K562 (cell line): ENCODE measurements around the gene TLE4. TPM values are rescaled to one million over a fixed set of nuclear protein-coding genes. Genes with fewer than 3 reads are reported as not detected.

Source experiments
- ATAC-seq: fragments of 200-7000 bp; cut with Tn5 transposase; 3 replicates; pipeline ENCODE4 v1.9.1; 2020; ENCODE audit warnings: moderate library complexity
- BruUV-seq: library from RNA; stranded (reverse); fragments of 400-500 nt; replicated peaks from 2 replicates; lab custom pipeline; 2021; lab: Mats Ljungman, UMichigan
- CTCF ChIA-PET: fragments of 300-600 bp; formaldehyde crosslinking; extraction: SDS; loops from one replicate; lab custom pipeline; 2021; ENCODE audit warnings: low intra/inter-chr PET ratio; lab: Yijun Ruan, JAX
- POLR2A ChIA-PET: fragments of 300-600, 350-650 bp; sonication (Branson Sonifier 250); formaldehyde crosslinking; extraction: SDS; loops from one replicate; lab custom pipeline; 2021; ENCODE audit warnings: antibody characterized with exemption, inconsistent platforms; lab: Yijun Ruan, JAX
- DNase-seq, 4 experiments: peaks; one replicate each; pipeline versions ENCODE4 v3.0.0 to v3.0.0-alpha.2; 2011 to 2018; ENCODE audit warnings: low spot score in 3 of 4, mixed read lengths in 3 of 4; ENCODE audit errors: extremely low read depth in 1 of 4
- FAIRE-seq: peaks from 2 replicates; lab custom pipeline; 2011; peaks lifted over from hg19 to GRCh38; lab: Jason Lieb, UNC
- H2AFZ ChIP-seq: 2 replicates; pipeline ENCODE4 v1.6.0; 2011; ENCODE audit warnings: low read depth, low read length, control low read depth, inconsistent platforms
- H3K27ac ChIP-seq: fragments of 200-600 bp; 3 replicates; pipeline ENCODE4 v1.8.0; 2011; ENCODE audit warnings: low read depth, mild to moderate bottlenecking, control low read depth, inconsistent platforms, low read length, moderate library complexity, mixed read lengths; ENCODE audit errors: extremely low read depth
- H3K27me3 ChIP-seq, 2 experiments: fragments of 300-600 bp in 1 of 2; 2 replicates in 1 of 2; 3 replicates in 1 of 2; pipeline versions ENCODE4 v1.6.0 to v1.8.0; 2011; ENCODE audit warnings: inconsistent platforms in 2 of 2, low read length in 2 of 2, mild to moderate bottlenecking in 1 of 2, mixed read lengths in 1 of 2, moderate library complexity in 1 of 2; ENCODE audit not compliant: control insufficient read depth in 2 of 2, insufficient read depth in 2 of 2
- H3K36me3 ChIP-seq: fragments of 300-600 bp; 3 replicates; pipeline ENCODE4 v1.8.0; 2011; ENCODE audit warnings: mild to moderate bottlenecking, low read length, inconsistent platforms; ENCODE audit not compliant: control insufficient read depth, insufficient read depth
- H3K4me1 ChIP-seq, 2 experiments: fragments of 200-600 bp in 1 of 2; replicated peaks in 1 of 2; 2 replicates in 1 of 2; 3 replicates in 1 of 2; pipeline versions ENCODE4 v1.5.1 to v1.8.0; 2011; ENCODE audit warnings: inconsistent platforms in 2 of 2, low read length in 2 of 2, mild to moderate bottlenecking in 1 of 2, mixed read lengths in 1 of 2, moderate library complexity in 1 of 2; ENCODE audit not compliant: control insufficient read depth in 2 of 2, insufficient read depth in 2 of 2
- H3K4me2 ChIP-seq: 2 replicates; pipeline ENCODE4 v1.6.1; 2011; ENCODE audit warnings: low read length, control low read depth, inconsistent platforms, mixed read lengths; ENCODE audit not compliant: insufficient read depth
- H3K4me3 ChIP-seq: fragments of 200-600 bp; sonication (generic), shearing (Covaris generic); 2 replicates; pipeline ENCODE4 v1.5.1; 2016; ENCODE audit warnings: control low read depth, inconsistent platforms
- H3K79me2 ChIP-seq: fragments of 200-600 bp; 3 replicates; pipeline ENCODE4 v1.8.0; 2011; ENCODE audit warnings: low read length, inconsistent platforms; ENCODE audit not compliant: control insufficient read depth, insufficient read depth
- H3K9ac ChIP-seq, 2 experiments: 2 replicates each; pipeline versions ENCODE4 v1.6.0 to v1.6.1; 2011; ENCODE audit warnings: low read depth in 2 of 2, low read length in 2 of 2, control low read depth in 1 of 2, inconsistent platforms in 1 of 2, mild to moderate bottlenecking in 1 of 2, mixed read lengths in 1 of 2; ENCODE audit not compliant: insufficient read depth in 1 of 2
- H3K9me1 ChIP-seq: one replicate; pipeline ENCODE4 v1.6.0; 2011; ENCODE audit warnings: inconsistent platforms, mild to moderate bottlenecking, low read length, moderate library complexity; ENCODE audit not compliant: control insufficient read depth, insufficient read depth
- H3K9me3 ChIP-seq: replicated peaks from 2 replicates; pipeline ENCODE4 v1.5.1; 2011; ENCODE audit warnings: low read depth, low read length, inconsistent platforms; ENCODE audit not compliant: control insufficient read depth, insufficient read depth
- H4K20me1 ChIP-seq: replicated peaks from 2 replicates; pipeline ENCODE4 v1.6.1; 2011; ENCODE audit warnings: low read length, inconsistent platforms, mixed read lengths; ENCODE audit not compliant: control insufficient read depth, insufficient read depth
- ARHGAP35 ChIP-seq: fragments of 450-650 bp; IDR thresholded peaks from 2 replicates; pipeline ENCODE4 v1.6.1; 2018; ENCODE audit not compliant: partially characterized antibody
- CREBBP ChIP-seq: IDR thresholded peaks from one replicate; pipeline ENCODE4 v1.6.1; 2012; ENCODE audit warnings: low read depth, mild to moderate bottlenecking, control low read depth, inconsistent platforms, low read length
- KDM2B ChIP-seq: fragments of 250-450 bp; sonication (Bioruptor Pico); IDR thresholded peaks from 2 replicates; pipeline ENCODE4 v1.8.0; 2021; ENCODE audit warnings: mild to moderate bottlenecking, moderate library complexity
- MXI1 ChIP-seq: IDR thresholded peaks from 2 replicates; pipeline ENCODE4 v1.6.1; 2011; ENCODE audit warnings: low read depth, mild to moderate bottlenecking, improper control_type of control experiment, low read length
- NFRKB ChIP-seq: fragments of 450-650 bp; IDR thresholded peaks from 2 replicates; pipeline ENCODE4 v1.6.1; 2016; ENCODE audit warnings: low read depth
- TRIM24 ChIP-seq, 2 experiments: fragments of 450-650 bp; IDR thresholded peaks; 2 replicates each; pipeline ENCODE4 v1.6.1; 2016
- TRIM28 ChIP-seq: fragments of 450-650 bp; IDR thresholded peaks from 2 replicates; pipeline ENCODE4 v1.6.1; 2017
- ZKSCAN8 ChIP-seq: fragments of 200-800 bp; sonication (Bioruptor generic); IDR thresholded peaks from 2 replicates; pipeline ENCODE4 v1.6.1; 2016; ENCODE audit warnings: missing genetic modification characterization, missing compliant biosample characterization
- ZNF354B ChIP-seq: fragments of 250-450 bp; sonication (Bioruptor Pico); IDR thresholded peaks from 2 replicates; pipeline ENCODE4 v1.4.0; 2020
- ZNF699 ChIP-seq: fragments of 250-450 bp; sonication (Bioruptor Pico); IDR thresholded peaks from 2 replicates; pipeline ENCODE4 v1.8.0; 2021; ENCODE audit warnings: mild to moderate bottlenecking, moderate library complexity; ENCODE audit not compliant: insufficient replicate concordance
- WGBS: fragments of 100-300 bp; shearing (Covaris generic); methylation state at CpG from one replicate; pipeline ENCODE4 v1.1.6; 2016; ENCODE audit warnings: low coverage, mixed read lengths; ENCODE audit not compliant: insufficient coverage; ENCODE audit errors: missing lambda C conversion rate; 5-methylcytosine and 5-hydroxymethylcytosine counted together
- in situ Hi-C: fragments of 300-500 bp; cut with MboI; formaldehyde crosslinking; loops from 4 replicates; pipeline ENCODE4 v1.15.0; 2018; ENCODE audit warnings: inconsistent platforms, mixed read lengths
- intact Hi-C: fragments of 100-400 bp; cut with micrococcal nuclease; formaldehyde crosslinking; loops from 2 replicates; pipeline ENCODE4 v1.14.2; 2022
- polyA plus RNA-seq, 8 experiments: library from polyadenylated mRNA; depleted of rRNA in 4 of 8; stranded (reverse) in 5 of 8; unstranded in 3 of 8; fragments of >200 nt; fragmentation: Nextera tagmentation in 2 of 8; fragmentation: Illumina TruSeq in 1 of 8; extraction: Ambion mirVana in 2 of 8; extraction: Trizol in 1 of 8; gene quantifications; 2 replicates each; pipeline versions ENCODE4 v1.2.1 to v1.2.3, GENCODE V29; 2011 to 2014; ENCODE audit warnings: inconsistent platforms in 1 of 8, missing spikeins in 1 of 8
- total RNA-seq, 7 experiments: library from RNA; depleted of rRNA in 6 of 7; stranded (reverse); fragments of >200 nt in 6 of 7; fragmentation: Illumina TruSeq in 2 of 7; extraction: Trizol in 2 of 7; gene quantifications; 2 replicates each; pipeline versions ENCODE4 v1.2.1 to v1.2.3, GENCODE V29; 2011 to 2021; ENCODE audit warnings: low replicate concordance in 1 of 7
- TF ChIP-seq, protein P1 (sequence below), 3 experiments: IDR thresholded peaks in 2 of 3; conservative IDR thresholded peaks in 1 of 3; 2 replicates each; pipeline ENCODE4 v1.5.1; 2011 to 2012; ENCODE audit warnings: low read length in 3 of 3, mild to moderate bottlenecking in 3 of 3, control low read depth in 2 of 3, improper control_type of control experiment in 1 of 3, inconsistent platforms in 1 of 3, low read depth in 1 of 3, mixed read lengths in 1 of 3, moderate library complexity in 1 of 3; ENCODE audit not compliant: insufficient read depth in 2 of 3
- TF ChIP-seq, protein P2 (sequence below): fragments of 450-650 bp; IDR thresholded peaks from 2 replicates; pipeline ENCODE4 v1.6.1; 2018; ENCODE audit not compliant: partially characterized antibody
- TF ChIP-seq, protein P3 (sequence below): fragments of 150-350 bp; IDR thresholded peaks from 2 replicates; pipeline ENCODE4 v1.6.1; 2014; ENCODE audit warnings: low read depth, mild to moderate bottlenecking, low read length, borderline replicate concordance

Gene TLE4
- total and polyA plus RNA-seq, 9 of the 15 experiments (the other 6 are each of a cell fraction or from before 2014, with no cell fraction given): 1.1 to 8.8 (median 5.7) TPM

DNA sequence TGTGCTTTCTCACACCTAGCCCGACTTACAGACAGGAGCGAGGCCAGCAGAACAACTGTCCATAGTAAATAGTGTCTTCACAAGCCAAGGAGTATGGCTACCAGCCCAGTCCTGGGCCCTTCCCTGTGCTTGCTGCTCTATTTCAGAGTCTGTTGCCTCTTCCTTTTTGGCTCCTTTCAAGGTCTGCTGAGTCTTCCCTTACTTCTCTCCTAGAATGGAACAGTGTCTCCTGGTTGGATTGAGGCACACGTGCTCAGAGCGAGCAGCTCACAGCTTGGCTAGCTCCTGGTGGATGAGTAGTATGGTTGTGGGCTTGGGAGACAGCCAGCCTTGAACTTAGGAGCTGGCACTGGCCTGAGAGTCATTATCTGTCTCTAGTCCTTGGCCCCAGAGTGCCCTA is 72.8 kb downstream of the TLE4 start (continued):
- TF ChIP-seq ZNF699 (CRISPR knock-in tag): no peak
- no peak for TF ChIP-seq ZNF354B
- no peak for TF ChIP-seq ZKSCAN8 (CRISPR knock-in tag)
- no peak for TF ChIP-seq CREBBP
- TF ChIP-seq, protein P1, sequence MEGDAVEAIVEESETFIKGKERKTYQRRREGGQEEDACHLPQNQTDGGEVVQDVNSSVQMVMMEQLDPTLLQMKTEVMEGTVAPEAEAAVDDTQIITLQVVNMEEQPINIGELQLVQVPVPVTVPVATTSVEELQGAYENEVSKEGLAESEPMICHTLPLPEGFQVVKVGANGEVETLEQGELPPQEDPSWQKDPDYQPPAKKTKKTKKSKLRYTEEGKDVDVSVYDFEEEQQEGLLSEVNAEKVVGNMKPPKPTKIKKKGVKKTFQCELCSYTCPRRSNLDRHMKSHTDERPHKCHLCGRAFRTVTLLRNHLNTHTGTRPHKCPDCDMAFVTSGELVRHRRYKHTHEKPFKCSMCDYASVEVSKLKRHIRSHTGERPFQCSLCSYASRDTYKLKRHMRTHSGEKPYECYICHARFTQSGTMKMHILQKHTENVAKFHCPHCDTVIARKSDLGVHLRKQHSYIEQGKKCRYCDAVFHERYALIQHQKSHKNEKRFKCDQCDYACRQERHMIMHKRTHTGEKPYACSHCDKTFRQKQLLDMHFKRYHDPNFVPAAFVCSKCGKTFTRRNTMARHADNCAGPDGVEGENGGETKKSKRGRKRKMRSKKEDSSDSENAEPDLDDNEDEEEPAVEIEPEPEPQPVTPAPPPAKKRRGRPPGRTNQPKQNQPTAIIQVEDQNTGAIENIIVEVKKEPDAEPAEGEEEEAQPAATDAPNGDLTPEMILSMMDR (IDR thresholded peaks at IDR 0.05 in 2 of 3, conservative IDR thresholded peaks at IDR 0.05 in 1 of 3; ENCODE audit: insufficient read depth in 2 of 3, low read depth in 1 of 3, low read length in 3 of 3): no peak
- no peak for TF ChIP-seq MXI1

DNA sequence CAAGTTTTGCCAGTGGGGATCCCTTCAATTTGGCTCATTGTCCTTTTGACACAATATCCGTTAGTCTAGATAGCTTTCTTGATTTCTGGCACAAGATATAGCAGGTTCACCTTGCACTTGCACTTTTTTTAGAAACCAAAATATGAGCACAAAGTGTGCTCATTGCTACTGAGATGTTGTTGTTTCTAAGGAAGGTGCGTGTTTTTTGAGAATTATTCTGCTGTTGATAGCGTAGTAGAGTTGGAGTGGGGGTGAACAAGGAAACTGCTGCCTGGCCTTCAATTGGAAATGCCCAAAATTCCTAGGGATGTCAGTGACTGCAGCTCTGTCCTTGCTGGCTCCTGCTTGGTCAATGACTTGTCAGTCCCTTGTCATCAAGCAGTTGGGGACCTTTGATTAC is 73.3 kb downstream of the TLE4 start:
- DNase-seq: no peak
- no peak overlapping the region for H3K9ac ChIP-seq
- no peak overlapping the region for H3K4me3 ChIP-seq
- no peaks in the 10 kb centered on the region for H4K20me1 ChIP-seq
- 39% methylated on average over 3 of the region's 3 CpGs for WGBS
- H3K79me2 ChIP-seq: no peaks in the 10 kb centered on the region
- CTCF ChIA-PET: no interaction called here
- no peak for ATAC-seq
- no peaks in the 10 kb centered on the region for H3K9me1 ChIP-seq
- POLR2A ChIA-PET: no interaction called here
- H3K4me2 ChIP-seq: no peak overlapping the region
- no peaks in the 10 kb centered on the region for H3K4me1 ChIP-seq
- H3K9me3 ChIP-seq: no peaks in the 10 kb centered on the region
- BruUV-seq: no TSS peak
- no peaks in the 10 kb centered on the region for H3K36me3 ChIP-seq
- no peaks in the 10 kb centered on the region for H3K27me3 ChIP-seq
- FAIRE-seq: no peak
- in situ Hi-C loops (no loop called here), intact Hi-C loops (no loop called here)
- H3K27ac ChIP-seq: no peak overlapping the region
- H2AFZ ChIP-seq: no peak overlapping the region
- TF ChIP-seq ARHGAP35 (no peak), KDM2B (CRISPR knock-in tag) (no peak), NFRKB (no peak), TRIM24 (IDR thresholded peaks at IDR 0.05) (no peak), TRIM28 (no peak)
- TF ChIP-seq, protein P2, sequence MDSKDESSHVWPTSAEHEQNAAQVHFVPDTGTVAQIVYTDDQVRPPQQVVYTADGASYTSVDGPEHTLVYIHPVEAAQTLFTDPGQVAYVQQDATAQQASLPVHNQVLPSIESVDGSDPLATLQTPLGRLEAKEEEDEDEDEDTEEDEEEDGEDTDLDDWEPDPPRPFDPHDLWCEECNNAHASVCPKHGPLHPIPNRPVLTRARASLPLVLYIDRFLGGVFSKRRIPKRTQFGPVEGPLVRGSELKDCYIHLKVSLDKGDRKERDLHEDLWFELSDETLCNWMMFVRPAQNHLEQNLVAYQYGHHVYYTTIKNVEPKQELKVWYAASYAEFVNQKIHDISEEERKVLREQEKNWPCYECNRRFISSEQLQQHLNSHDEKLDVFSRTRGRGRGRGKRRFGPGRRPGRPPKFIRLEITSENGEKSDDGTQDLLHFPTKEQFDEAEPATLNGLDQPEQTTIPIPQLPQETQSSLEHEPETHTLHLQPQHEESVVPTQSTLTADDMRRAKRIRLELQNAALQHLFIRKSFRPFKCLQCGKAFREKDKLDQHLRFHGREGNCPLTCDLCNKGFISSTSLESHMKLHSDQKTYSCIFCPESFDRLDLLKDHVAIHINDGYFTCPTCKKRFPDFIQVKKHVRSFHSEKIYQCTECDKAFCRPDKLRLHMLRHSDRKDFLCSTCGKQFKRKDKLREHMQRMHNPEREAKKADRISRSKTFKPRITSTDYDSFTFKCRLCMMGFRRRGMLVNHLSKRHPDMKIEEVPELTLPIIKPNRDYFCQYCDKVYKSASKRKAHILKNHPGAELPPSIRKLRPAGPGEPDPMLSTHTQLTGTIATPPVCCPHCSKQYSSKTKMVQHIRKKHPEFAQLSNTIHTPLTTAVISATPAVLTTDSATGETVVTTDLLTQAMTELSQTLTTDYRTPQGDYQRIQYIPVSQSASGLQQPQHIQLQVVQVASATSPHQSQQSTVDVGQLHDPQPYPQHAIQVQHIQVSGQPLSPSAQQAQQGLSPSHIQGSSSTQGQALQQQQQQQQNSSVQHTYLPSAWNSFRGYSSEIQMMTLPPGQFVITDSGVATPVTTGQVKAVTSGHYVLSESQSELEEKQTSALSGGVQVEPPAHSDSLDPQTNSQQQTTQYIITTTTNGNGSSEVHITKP: no peak
- TF ChIP-seq, protein P3, sequence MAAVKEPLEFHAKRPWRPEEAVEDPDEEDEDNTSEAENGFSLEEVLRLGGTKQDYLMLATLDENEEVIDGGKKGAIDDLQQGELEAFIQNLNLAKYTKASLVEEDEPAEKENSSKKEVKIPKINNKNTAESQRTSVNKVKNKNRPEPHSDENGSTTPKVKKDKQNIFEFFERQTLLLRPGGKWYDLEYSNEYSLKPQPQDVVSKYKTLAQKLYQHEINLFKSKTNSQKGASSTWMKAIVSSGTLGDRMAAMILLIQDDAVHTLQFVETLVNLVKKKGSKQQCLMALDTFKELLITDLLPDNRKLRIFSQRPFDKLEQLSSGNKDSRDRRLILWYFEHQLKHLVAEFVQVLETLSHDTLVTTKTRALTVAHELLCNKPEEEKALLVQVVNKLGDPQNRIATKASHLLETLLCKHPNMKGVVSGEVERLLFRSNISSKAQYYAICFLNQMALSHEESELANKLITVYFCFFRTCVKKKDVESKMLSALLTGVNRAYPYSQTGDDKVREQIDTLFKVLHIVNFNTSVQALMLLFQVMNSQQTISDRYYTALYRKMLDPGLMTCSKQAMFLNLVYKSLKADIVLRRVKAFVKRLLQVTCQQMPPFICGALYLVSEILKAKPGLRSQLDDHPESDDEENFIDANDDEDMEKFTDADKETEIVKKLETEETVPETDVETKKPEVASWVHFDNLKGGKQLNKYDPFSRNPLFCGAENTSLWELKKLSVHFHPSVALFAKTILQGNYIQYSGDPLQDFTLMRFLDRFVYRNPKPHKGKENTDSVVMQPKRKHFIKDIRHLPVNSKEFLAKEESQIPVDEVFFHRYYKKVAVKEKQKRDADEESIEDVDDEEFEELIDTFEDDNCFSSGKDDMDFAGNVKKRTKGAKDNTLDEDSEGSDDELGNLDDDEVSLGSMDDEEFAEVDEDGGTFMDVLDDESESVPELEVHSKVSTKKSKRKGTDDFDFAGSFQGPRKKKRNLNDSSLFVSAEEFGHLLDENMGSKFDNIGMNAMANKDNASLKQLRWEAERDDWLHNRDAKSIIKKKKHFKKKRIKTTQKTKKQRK: no peak
